GM06990 (cell line): Measurements from ENCODE around the gene CHAF1A.

Experiments
- DNase-seq: peaks from one replicate; pipeline ENCODE4 v3.0.0-alpha.2; 2011; ENCODE audit not compliant: insufficient read length; ENCODE audit errors: extremely low read depth
- H3K27me3 ChIP-seq: replicated peaks from 2 replicates; pipeline ENCODE4 v1.6.0; 2011; ENCODE audit warnings: low read length; ENCODE audit not compliant: control insufficient read depth, insufficient read depth
- H3K36me3 ChIP-seq: 2 replicates; pipeline ENCODE4 v1.5.1; 2011; ENCODE audit warnings: low read length; ENCODE audit not compliant: control insufficient read depth, insufficient read depth
- H3K4me3 ChIP-seq: replicated peaks from 2 replicates; pipeline ENCODE4 v1.5.1; 2011; ENCODE audit warnings: low read depth, mild to moderate bottlenecking, control low read depth, low read length
- CTCF ChIP-seq: IDR thresholded peaks from 2 replicates; pipeline ENCODE4 v1.5.1; 2011; ENCODE audit warnings: low read length, control low read depth, mild to moderate bottlenecking, inconsistent platforms; ENCODE audit not compliant: insufficient read depth, poor library complexity, severe bottlenecking

Gene CHAF1A

GRCh38 chr19:4361152-4362046 lies 41.0 kb upstream of the CHAF1A start:
- peak; percentile 20 for DNase-seq
- peaks cover 52% of the 10 kb centered on the region for H3K36me3 ChIP-seq
- no peak overlapping the region for H3K4me3 ChIP-seq
- H3K27me3 ChIP-seq = no peaks in the 10 kb centered on the region
- TF ChIP-seq CTCF = no peak

- TF ChIP-seq CTCF = no peak
- peak; percentile 13 for DNase-seq
- Histone ChIP-seq H3K4me3 (no peak overlapping the region), H3K36me3 (peaks cover 55% of the 10 kb centered on the region), H3K27me3 (no peaks in the 10 kb centered on the region)
Measured at GRCh38 chr19:4362101-4362828, 40.2 kb upstream of the CHAF1A start.

GRCh38 chr19:4362831-4363545 lies 39.5 kb upstream of the CHAF1A start:
- DNase-seq = peak; percentile 23
- H3K4me3 ChIP-seq = no peak overlapping the region
- H3K27me3 ChIP-seq = no peaks in the 10 kb centered on the region
- H3K36me3 ChIP-seq = peaks cover 54% of the 10 kb centered on the region
- TF ChIP-seq CTCF = no peak

- TF ChIP-seq CTCF = no peak
Measured at GRCh38 chr19:4363571-4364304, 38.7 kb upstream of the CHAF1A start.

DNA sequence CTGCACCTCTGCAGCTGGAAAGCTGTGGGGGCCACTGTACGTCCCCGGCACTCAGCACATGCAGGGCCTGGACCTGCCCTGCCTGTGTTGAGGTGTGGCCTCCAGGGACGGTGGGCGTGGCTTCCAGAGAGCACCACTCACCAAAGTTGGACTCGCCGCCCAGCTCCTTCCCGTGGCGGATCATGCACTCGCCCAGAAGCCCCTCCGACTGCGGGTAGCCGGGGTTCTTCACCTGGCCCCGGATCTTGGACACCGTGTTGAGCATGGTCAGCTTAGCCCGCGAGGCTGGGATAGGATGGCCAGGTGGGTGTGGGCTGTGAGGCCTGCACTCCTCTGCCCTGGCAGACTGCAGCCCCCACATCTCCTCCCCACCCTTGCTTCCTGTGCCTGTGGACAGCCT lies 37.1 kb upstream of the CHAF1A start:
- TF ChIP-seq CTCF = no peak
- H3K27me3 ChIP-seq = no peaks in the 10 kb centered on the region
- H3K36me3 ChIP-seq = peaks cover 45% of the 10 kb centered on the region
- H3K4me3 ChIP-seq = no peak overlapping the region
- DNase-seq = peak; percentile 15

More at GRCh38 chr19:4363571-4364304, 38.7 kb upstream of the CHAF1A start:
- peak; percentile 20 for DNase-seq
- H3K27me3 ChIP-seq = no peaks in the 10 kb centered on the region
- no peak overlapping the region for H3K4me3 ChIP-seq
- H3K36me3 ChIP-seq = peaks cover 51% of the 10 kb centered on the region
